ENCODE measurements around the gene AIMP1.
A peak's percentile ranks its signal among the peaks of the same experiment; 100 is the strongest.

The AIMP1 gene

GRCh38 chr4:106323119-106323518 is 6.8 kb downstream of the AIMP1 start:
- no peak for DNase-seq (ENCODE audit: low read depth in 1 of 2, low spot score in 1 of 2)
- H3K27ac ChIP-seq (replicated peaks), result no peak overlapping the region
- TF ChIP-seq SPI1 (IDR thresholded peaks at IDR 0.05; ENCODE audit: borderline replicate concordance, low read depth) (no peak), GABPA (IDR thresholded peaks at IDR 0.05; ENCODE audit: low read depth) (no peak), POLR2AphosphoS5 (IDR thresholded peaks at IDR 0.05; ENCODE audit: low read depth) (no peak), REST (IDR thresholded peaks at IDR 0.05; ENCODE audit: insufficient replicate concordance, low read depth) (no peak)
- TF ChIP-seq, protein P1, sequence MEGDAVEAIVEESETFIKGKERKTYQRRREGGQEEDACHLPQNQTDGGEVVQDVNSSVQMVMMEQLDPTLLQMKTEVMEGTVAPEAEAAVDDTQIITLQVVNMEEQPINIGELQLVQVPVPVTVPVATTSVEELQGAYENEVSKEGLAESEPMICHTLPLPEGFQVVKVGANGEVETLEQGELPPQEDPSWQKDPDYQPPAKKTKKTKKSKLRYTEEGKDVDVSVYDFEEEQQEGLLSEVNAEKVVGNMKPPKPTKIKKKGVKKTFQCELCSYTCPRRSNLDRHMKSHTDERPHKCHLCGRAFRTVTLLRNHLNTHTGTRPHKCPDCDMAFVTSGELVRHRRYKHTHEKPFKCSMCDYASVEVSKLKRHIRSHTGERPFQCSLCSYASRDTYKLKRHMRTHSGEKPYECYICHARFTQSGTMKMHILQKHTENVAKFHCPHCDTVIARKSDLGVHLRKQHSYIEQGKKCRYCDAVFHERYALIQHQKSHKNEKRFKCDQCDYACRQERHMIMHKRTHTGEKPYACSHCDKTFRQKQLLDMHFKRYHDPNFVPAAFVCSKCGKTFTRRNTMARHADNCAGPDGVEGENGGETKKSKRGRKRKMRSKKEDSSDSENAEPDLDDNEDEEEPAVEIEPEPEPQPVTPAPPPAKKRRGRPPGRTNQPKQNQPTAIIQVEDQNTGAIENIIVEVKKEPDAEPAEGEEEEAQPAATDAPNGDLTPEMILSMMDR (IDR thresholded peaks at IDR 0.05; ENCODE audit: insufficient read depth, low read length), result no peak
- H3K27me3 ChIP-seq (ENCODE audit: insufficient read depth, poor library complexity, severe bottlenecking), result no peaks in the 10 kb centered on the region
- no peak overlapping the region for H3K4me3 ChIP-seq (replicated peaks; ENCODE audit: insufficient read depth, low read length)

- H3K4me3 ChIP-seq (replicated peaks; ENCODE audit: insufficient read depth, low read length), result no peak overlapping the region
- no peak overlapping the region for H3K27ac ChIP-seq (replicated peaks)
- no peaks in the 10 kb centered on the region for H3K27me3 ChIP-seq (ENCODE audit: insufficient read depth, poor library complexity, severe bottlenecking)
- TF ChIP-seq REST (IDR thresholded peaks at IDR 0.05; ENCODE audit: insufficient replicate concordance, low read depth), result no peak
- no peak for TF ChIP-seq GABPA (IDR thresholded peaks at IDR 0.05; ENCODE audit: low read depth)
- TF ChIP-seq, protein P1 (IDR thresholded peaks at IDR 0.05; ENCODE audit: insufficient read depth, low read length), result no peak
- TF ChIP-seq POLR2AphosphoS5 (IDR thresholded peaks at IDR 0.05; ENCODE audit: low read depth), result no peak
- no peak for TF ChIP-seq SPI1 (IDR thresholded peaks at IDR 0.05; ENCODE audit: borderline replicate concordance, low read depth)
- DNase-seq (ENCODE audit: low read depth in 1 of 2, low spot score in 1 of 2), result no peak
Measured at GRCh38 chr4:106325800-106326199, 9.4 kb downstream of the AIMP1 start.

DNA sequence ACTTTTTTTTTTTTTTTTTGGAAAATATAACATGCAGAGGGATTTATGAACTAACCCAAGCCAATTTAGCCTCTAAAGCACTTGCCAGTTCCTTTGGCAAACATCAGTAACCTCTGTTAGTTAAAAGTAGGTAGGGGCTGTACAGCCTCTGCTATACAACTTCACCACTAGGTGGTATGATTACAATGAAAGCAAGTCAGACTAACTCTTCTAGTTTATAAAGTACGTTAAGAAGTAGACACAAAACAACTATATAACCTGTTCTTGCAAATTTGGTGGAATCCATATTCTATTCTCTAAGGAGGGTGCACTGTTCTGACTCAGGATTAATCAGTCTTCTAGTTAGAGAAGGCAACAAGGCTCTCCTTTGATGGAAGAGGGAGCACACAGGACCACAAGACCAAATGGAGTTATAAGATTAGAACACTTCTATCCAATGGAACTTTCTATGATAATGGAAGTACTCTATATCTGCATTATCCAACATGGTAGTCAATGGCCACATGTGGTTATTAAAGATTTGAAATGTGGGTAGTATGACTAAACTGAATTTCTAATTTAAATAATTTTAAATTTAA is 12.8 kb downstream of the AIMP1 start:
- Histone ChIP-seq H3K27me3 (ENCODE audit: insufficient read depth, poor library complexity, severe bottlenecking) (no peaks in the 10 kb centered on the region), H3K27ac (replicated peaks) (no peak overlapping the region), H3K4me3 (replicated peaks; ENCODE audit: insufficient read depth, low read length) (no peak overlapping the region)
- peak; percentile 5 to 23 for DNase-seq (ENCODE audit: low read depth in 1 of 2, low spot score in 1 of 2)
- TF ChIP-seq, protein P1 (IDR thresholded peaks at IDR 0.05; ENCODE audit: insufficient read depth, low read length), result peak; percentile 56
- TF ChIP-seq GABPA (IDR thresholded peaks at IDR 0.05; ENCODE audit: low read depth), result no peak
- no peak for TF ChIP-seq REST (IDR thresholded peaks at IDR 0.05; ENCODE audit: insufficient replicate concordance, low read depth)
